ENCODE measurements around the gene KIF19. TPM values are rescaled to one million over a fixed set of nuclear protein-coding genes. Genes with fewer than 3 reads are reported as not detected.

Gene KIF19
- total and polyA plus RNA-seq, 10 of the 15 experiments (the other 5 are each of a cell fraction or from before 2014, with no cell fraction given) = 0.06 to 0.07 TPM; not detected in 8

GRCh38 chr17:74379495-74380085 is 53.6 kb downstream of the KIF19 start (continued):
- TF ChIP-seq ZNF687 (IDR thresholded peaks at IDR 0.05) (no peak), ATF3 (IDR thresholded peaks at IDR 0.05; ENCODE audit: borderline replicate concordance, extremely low read depth, low read depth, low read length) (no peak), RELA (IDR thresholded peaks at IDR 0.05; ENCODE audit: borderline replicate concordance, partially characterized antibody) (no peak), IKZF1 (conservative IDR thresholded peaks at IDR 0.05) (peak; percentile 10; the same call in 1 of the 2 replicates), GABPA (IDR thresholded peaks at IDR 0.05; ENCODE audit: low read depth) (no peak), CEBPB (IDR thresholded peaks at IDR 0.05; ENCODE audit: borderline replicate concordance in 1 of 2, low read depth in 2 of 2, low read length in 2 of 2) (no peak), CREM (IDR thresholded peaks at IDR 0.05; ENCODE audit: low read depth) (no peak), E4F1 (IDR thresholded peaks at IDR 0.05; ENCODE audit: borderline replicate concordance, partially characterized antibody) (no peak), SREBF1 (IDR thresholded peaks at IDR 0.05; ENCODE audit: low read length) (no peak), SUPT20H (IDR thresholded peaks at IDR 0.05; ENCODE audit: borderline replicate concordance, control insufficient read depth, low read depth, low read length) (no peak), CHD2 (IDR thresholded peaks at IDR 0.05; ENCODE audit: borderline replicate concordance, low read depth, low read length) (0 out of 2 replicates have a peak, but pooled peaks have one; percentile 29), MEF2B (IDR thresholded peaks at IDR 0.05; ENCODE audit: partially characterized antibody, poor library complexity, severe bottlenecking) (no peak), RAD51 (IDR thresholded peaks at IDR 0.05) (no peak), POU2F2 (IDR thresholded peaks at IDR 0.05; ENCODE audit: borderline replicate concordance, low read depth, low read length) (peak; percentile 74; the same call in 1 of the 3 replicates), SKIL (IDR thresholded peaks at IDR 0.05; ENCODE audit: low read depth, poor library complexity, severe bottlenecking) (no peak), SMAD5 (IDR thresholded peaks at IDR 0.05; ENCODE audit: low read depth) (no peak), YY1 (IDR thresholded peaks at IDR 0.05; ENCODE audit: low read depth, low read length) (peak; percentile 84), SREBF2 (IDR thresholded peaks at IDR 0.05; ENCODE audit: low read length) (no peak), POLR2AphosphoS5 (IDR thresholded peaks at IDR 0.05; ENCODE audit: low read length) (no peak), MYC (IDR thresholded peaks at IDR 0.05; ENCODE audit: insufficient read depth, insufficient read length, insufficient replicate concordance, low read length, severe bottlenecking) (no peak), IRF4 (IDR thresholded peaks at IDR 0.05; ENCODE audit: low read depth, low read length) (0 out of 2 replicates have a peak, but pooled peaks have one; percentile 31)
